Embryonic facial prominence (tissue), 1 donor: ENCODE measurements around the gene TTN.

Experiments used
- DNase-seq: peaks from one replicate; pipeline ENCODE4 v3.0.0-alpha.2; 2016; ENCODE audit errors: extremely low spot score

Gene TTN

DNA sequence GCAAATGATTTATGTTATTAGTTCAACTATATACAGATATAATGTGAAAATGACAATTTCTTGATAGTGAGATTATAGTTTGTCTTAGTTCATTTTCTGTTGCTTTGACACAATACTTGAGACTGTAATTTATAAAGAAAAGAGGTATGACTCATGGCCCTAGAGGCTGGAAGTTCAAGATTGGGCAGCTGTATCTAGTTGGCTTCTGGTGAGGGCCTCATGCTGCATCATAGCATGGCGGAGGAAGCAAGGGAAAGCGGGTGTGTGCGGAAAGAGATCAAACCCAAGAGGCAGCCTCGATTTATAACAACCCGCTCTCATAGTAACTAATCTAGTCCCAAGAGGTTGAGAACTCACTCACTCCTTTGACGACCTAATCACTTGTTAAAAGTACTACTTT, 315.6 kb downstream of the TTN start:
- DNase-seq, result no peak

DNA sequence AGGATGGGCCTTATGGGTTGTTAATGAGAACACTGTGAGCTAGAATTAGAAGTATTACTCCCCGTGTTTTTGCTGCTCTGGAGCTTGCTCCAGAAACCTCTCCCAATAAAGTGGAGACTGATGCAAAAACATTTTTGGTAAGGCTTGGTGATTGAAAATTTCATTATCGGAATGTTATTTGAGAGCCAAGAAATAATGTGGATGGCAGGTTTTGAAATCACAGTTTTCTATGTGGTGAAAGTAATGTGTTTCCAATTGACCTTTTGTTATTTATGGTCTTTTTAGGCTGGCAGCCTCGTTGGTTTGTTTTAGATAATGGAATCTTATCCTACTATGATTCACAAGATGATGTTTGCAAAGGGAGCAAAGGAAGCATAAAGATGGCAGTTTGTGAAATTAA, 321.9 kb downstream of the TTN start:
- DNase-seq, result no peak

DNA sequence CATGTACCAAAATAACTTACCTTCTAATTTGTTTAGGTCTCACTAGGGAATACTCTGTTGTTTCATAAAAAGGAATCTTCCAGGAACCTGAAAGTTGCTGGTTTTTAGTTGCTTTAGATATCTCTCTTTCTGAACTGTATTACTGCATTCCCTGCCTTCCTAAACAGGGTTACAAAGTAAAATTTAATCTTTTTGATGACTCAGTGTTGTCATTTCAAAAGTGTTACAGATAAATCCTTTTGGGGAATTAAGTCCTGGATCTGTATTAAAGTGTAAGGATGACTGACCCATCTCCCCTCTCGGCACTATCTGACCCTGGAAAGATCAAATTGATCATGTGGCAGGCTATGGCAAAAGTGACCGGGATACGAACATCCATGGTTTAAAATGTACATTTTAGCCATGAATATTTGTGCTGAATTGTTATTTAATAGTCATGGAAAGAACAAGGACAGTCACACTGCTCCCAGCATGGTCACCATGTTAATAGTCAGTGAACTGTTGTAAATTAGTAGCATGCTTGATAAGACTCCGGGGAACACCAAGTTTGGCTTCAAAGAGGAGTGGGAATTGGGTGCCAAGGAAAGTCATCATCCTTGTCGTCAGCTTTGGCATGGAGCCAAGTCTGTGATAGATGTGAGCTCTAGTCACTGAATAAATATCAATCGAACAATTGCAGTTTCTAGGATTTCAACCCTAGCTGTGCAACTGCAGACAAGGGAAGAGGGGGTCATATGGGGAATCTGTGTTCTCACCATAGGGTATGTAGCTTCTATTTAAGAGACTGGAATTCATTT, 322.8 kb downstream of the TTN start:
- DNase-seq, result no peak

DNA sequence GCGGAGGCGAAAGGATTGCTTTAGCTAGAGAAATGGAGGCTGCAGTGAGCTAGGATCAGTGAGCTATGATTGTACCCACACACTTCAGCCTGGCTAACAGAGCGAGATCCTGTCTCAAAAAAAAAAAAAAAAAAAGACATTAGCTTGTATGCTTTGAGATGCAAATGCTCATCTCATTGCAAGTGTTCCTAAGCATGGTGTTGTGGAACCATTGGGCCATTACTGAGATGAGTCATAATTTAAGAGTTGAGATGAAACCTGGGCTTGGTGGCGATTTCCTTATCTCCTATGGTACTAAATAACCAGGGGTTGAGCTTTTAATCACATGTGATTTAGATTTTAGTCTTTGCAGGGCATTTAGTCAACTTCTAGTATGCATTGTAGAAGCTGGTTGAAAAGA, 324.8 kb downstream of the TTN start:
- DNase-seq, result no peak

DNA sequence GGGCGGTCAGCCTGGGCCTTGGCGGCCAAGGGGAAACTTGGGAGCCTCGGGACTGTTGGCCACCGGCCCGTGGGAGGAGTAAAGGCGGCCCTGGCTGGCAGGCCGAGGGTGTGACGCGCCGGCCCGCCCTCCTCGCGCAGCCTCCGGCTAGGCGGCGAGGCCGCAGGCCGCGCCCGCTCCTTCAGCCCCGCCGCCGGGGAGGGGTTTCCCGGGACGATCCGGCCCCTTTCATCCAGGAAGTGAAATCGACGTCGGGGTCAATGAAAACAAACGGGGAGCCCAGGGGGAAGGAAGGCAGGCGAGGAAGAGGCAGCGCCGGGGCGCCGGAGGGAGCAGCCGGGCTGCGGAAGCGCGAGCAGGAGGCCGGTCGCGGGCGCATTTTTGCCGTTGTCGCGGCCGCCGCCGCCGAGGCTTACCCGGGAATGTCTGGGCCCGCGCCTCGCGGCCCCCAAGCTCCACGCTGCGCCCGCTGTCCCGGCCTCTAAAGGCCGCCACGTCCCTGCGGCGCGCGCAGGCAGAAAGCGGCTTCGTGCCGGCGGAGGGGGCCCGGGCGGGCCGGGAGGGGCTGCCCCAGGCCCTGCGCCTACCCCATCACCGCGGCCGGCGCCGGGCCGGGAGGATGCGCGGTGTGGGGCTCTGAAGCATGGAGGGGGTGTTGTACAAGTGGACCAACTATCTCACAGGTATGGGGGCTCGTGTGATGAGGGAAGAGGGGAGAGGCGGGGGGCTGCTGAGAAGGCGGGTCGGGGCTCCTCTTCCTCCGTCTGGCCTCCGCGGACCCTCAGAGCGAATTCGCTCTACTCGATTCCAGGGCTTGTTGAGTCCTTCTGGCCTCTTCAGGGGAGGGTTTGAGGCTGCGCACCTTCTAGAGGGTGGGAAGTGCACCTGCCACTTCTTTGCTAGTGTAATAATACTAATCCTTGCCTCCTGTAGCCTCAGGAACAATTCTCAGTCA, 326.7 kb downstream of the TTN start, which contains the start of gene PLEKHA3:
Gene PLEKHA3, plus strand, starts transcription at position 231 of the 955 bp plus-strand sequence. Its CDS starts 413 bp downstream, at position 644.
- peak; percentile 51 for DNase-seq

DNA sequence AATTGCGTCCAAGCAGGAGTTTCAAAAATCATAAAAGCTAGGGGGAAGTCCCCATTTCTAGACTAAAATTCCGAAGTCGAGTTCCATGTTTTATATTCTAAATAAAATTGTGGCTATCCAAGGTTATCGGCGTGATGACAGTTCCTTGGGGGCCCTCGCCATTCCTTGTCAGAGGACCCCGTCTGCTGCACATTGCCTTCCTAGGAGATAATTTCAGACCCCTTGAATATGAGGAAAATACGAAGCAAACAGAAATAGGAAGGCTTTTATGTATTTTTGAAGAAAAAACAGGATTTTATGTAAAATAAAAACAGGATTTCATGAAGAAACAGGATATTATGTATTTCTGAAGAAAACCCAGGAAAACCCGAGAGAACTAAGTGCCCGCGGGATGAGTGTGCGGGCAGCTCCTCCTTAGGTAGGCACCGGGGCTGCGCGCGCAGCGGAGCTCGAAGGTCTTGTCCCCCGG, 327.4 kb downstream of the TTN start:
- no peak for DNase-seq

DNA sequence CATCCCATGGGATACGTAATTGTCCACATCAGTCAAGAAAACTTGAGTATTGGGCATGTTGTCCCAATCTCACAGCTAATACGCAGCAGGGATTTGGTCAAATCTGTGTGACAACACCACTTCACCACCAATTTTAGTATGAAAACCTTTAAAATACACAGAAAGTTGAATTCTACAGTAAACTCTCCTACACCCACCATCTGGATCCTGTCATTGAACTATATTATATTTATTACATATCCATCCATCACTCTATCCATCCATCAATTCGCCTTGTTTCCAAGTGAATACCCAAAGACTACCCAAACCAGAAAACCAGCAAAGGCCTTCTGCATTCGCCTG, 328.0 kb downstream of the TTN start:
- no peak for DNase-seq

DNA sequence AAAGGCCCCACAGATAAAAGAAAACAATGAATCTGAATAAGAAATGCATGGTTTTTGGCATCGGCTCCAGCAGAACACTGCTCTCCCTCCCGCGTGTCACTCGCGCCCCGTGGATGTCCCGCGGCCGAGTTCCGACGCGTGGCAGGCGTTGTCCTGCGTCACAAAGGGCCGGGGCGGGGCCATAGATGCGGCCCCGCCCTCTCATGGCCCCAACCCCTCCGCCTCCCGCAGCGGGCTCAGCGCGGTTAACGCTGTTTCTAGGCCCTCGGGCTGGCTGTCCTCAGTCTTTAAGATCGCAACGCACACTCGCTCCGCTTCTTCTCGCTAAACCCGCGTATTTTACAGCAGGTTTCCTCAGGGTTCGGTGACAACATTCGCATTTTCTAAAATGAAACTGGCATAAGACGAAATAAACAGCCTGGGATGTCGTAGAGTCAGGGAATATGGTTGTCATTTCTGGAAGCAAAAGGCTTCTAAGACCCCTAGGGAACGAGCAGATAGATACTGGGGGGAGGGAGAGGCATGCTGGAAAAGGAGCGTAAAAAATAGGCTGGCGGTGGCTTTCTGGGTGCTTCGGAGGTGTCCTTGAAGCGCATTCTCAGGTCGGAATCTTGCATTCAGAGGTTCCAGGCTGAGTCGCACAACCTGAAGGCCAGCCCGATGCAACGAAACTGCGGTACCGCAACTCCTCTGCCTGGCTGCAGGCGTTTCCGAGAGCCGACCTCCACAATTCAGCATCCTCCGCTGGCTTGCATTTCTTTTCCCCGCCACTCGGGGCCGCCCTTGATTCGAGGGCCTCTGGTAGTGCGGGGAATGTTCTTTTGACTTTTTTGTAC, 328.6 kb downstream of the TTN start, which contains the start of gene FKBP7:
Gene FKBP7, minus strand, starts transcription at position 162 of the 836 bp plus-strand sequence. Its CDS starts 101 bp downstream, at position 61.
- DNase-seq, result peak; percentile 69

DNA sequence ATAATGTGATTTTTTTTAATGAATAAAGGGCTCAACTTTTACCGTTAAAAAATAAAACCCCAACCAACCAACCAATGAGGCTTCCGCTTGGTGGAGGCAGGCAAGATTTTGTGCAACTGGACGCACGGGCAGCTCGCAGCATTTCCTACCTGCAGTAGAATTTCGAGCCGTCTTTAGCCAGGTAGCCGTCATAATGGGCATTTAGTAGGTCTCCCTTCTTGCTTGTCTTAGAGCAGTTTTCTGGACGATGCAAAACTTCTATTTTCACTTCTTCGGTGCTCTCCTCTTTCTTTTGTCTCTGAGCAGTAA, 329.1 kb downstream of the TTN start:
- no peak for DNase-seq

DNA sequence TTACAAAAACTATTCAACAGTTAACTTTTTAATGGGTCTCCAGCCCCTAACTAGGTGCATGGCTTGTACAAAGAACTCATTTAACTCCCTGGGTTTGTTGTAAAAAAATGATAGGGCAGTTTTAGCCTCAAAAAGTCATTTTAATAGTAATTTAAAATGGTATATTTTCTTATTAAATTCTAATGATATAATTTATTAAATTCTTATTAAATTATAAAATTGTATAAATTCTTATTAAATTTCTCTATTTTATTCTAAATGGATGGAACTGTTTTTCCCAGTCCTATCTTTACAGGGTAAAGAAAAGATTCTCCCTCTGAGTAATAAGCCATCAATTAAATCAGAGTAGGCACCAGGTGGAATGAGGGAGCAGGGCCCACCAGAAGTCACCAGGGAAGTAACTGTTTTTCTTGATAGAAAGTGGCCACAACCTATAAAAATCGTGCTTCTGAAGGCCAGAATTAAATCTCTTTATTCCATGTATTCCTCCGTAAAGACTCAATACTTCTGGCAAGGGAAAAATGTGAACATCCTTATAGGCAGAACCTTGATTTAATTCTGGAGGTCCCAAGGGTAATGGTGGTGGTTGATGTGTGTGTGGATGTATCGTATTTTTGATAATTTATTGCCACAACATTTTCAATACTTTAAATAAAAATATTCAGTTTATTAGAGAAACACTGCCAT, 329.6 kb downstream of the TTN start:
- DNase-seq, result no peak

DNA sequence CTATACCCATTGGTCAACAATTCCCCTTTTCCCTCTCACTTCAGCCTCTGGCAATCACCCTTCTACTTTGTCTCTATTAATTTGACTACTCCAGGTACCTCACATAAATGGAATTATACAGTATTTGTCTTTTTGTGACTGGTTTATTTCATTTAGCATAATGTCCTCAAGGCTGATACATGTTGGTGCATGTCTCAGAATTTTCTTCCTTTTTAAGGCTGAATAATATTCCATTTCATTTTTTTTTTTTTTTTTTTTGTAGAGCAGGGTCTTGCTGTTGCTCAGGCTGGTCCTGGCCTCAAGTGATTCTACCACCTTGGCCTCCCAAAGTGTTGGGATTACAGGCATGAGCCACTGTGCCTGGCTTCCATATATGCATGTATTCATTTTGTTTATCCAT, 330.7 kb downstream of the TTN start:
- DNase-seq, result no peak
